Neural cell (in vitro differentiated cells): Measurements from ENCODE around the gene KLRC3.

Experiments
- CTCF ChIP-seq: fragments of 450-650 bp; IDR thresholded peaks from 2 replicates; pipeline ENCODE4 v1.5.1; 2014; ENCODE audit warnings: antibody characterized with exemption, mild to moderate bottlenecking, moderate library complexity; ENCODE audit not compliant: poor library complexity, severe bottlenecking
- EZH2 ChIP-seq: fragments of 200-600, 300-800 bp; shearing (Covaris generic), sonication (generic); IDR thresholded peaks from 2 replicates; pipeline ENCODE4 v1.6.1; 2014; ENCODE audit warnings: antibody characterized with exemption, low read length, borderline replicate concordance, mild to moderate bottlenecking; ENCODE audit not compliant: insufficient read depth, poor library complexity, severe bottlenecking
- POLR2AphosphoS5 ChIP-seq: IDR thresholded peaks from 2 replicates; pipeline ENCODE4 v1.6.1; 2012
- RAD21 ChIP-seq: fragments of 450-650 bp; conservative IDR thresholded peaks from 2 replicates; pipeline ENCODE4 v1.6.1; 2014; ENCODE audit warnings: antibody characterized with exemption, mild to moderate bottlenecking, moderate library complexity
- SMC3 ChIP-seq: fragments of 450-650 bp; conservative IDR thresholded peaks from 2 replicates; pipeline ENCODE4 v1.6.1; 2014; ENCODE audit warnings: antibody characterized with exemption, mild to moderate bottlenecking, moderate library complexity; ENCODE audit not compliant: poor library complexity

DNA sequence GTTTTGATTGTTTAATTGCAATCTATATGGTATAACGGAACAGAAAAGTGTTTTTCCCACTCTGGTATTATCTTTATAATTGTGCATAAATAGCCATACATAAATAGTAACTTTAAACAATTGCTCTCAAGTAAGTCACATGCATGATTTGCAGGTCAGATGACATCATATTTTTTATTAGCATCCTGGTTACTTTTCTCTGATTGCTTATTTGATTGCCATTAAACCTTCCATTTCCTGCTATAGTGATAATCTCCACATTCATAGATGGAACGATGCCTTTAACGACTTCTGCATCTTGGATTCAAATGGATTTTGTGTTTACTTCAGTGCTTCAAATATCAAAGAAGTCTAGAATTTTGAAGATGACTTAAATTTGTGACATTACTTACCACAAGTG lies 27.1 kb downstream of the KLRC3 start:
- TF ChIP-seq RAD21 (no peak), CTCF (no peak), POLR2AphosphoS5 (no peak), SMC3 (no peak), EZH2 (no peak)
